SH-SY5Y (cell line): ENCODE results near the gene KLHDC8B.

Experiments
- GATA2 ChIP-seq: IDR thresholded peaks from 2 replicates; pipeline ENCODE4 v1.6.1; 2011; ENCODE audit warnings: mild to moderate bottlenecking, low read depth, low read length
- GATA3 ChIP-seq: IDR thresholded peaks from 2 replicates; pipeline ENCODE4 v1.6.1; 2011; ENCODE audit warnings: low read depth, mild to moderate bottlenecking, low read length, moderate library complexity

GRCh38 chr3:49217688-49218470 lies 46.5 kb downstream of the KLHDC8B start:
- TF ChIP-seq GATA2: no peak
- no peak for TF ChIP-seq GATA3
